GM21423 (cell line): ENCODE results near the gene AIPL1.

Experiments
- ATAC-seq: cut with Tn5 transposase; IDR thresholded peaks from one replicate; pipeline ENCODE4 v1.9.1; 2021; ENCODE audit warnings: mild to moderate bottlenecking, moderate library complexity; ENCODE audit not compliant: unreplicated experiment

Gene AIPL1

GRCh38 chr17:6421700-6422604 is 13.0 kb downstream of the AIPL1 start:
- ATAC-seq, result no peak

- ATAC-seq, result no peak
Observed at GRCh38 chr17:6420173-6420641, 14.7 kb downstream of the AIPL1 start.

- no peak for ATAC-seq
Observed at GRCh38 chr17:6415616-6416015, 19.3 kb downstream of the AIPL1 start.

GRCh38 chr17:6413065-6413464 is 21.9 kb downstream of the AIPL1 start:
- ATAC-seq, result no peak

- no peak for ATAC-seq
Observed at GRCh38 chr17:6408735-6409134, 26.2 kb downstream of the AIPL1 start.

- ATAC-seq, result no peak
Observed at GRCh38 chr17:6408276-6408675, 26.6 kb downstream of the AIPL1 start.

- ATAC-seq, result no peak
Observed at GRCh38 chr17:6402258-6402657, 32.7 kb downstream of the AIPL1 start.

- ATAC-seq, result no peak
Observed at GRCh38 chr17:6398955-6399354, 36.0 kb downstream of the AIPL1 start.

GRCh38 chr17:6394055-6394606 is 40.8 kb downstream of the AIPL1 start:
- no peak for ATAC-seq

GRCh38 chr17:6393351-6393952 is 41.5 kb downstream of the AIPL1 start:
- no peak for ATAC-seq

GRCh38 chr17:6392609-6393350 is 42.1 kb downstream of the AIPL1 start:
- no peak for ATAC-seq

- no peak for ATAC-seq
Observed at GRCh38 chr17:6388416-6388815, 46.5 kb downstream of the AIPL1 start.

- ATAC-seq, result no peak
Observed at GRCh38 chr17:6387858-6388257, 47.1 kb downstream of the AIPL1 start.

- ATAC-seq, result no peak
Observed at GRCh38 chr17:6387442-6387841, 47.5 kb downstream of the AIPL1 start.

- ATAC-seq, result no peak
Observed at GRCh38 chr17:6386041-6386630, 48.8 kb downstream of the AIPL1 start.

- no peak for ATAC-seq
Observed at GRCh38 chr17:6384481-6384880, 50.4 kb downstream of the AIPL1 start.

- ATAC-seq, result no peak
Observed at GRCh38 chr17:6381526-6382465, 53.1 kb downstream of the AIPL1 start.

GRCh38 chr17:6380915-6381438 is 53.9 kb downstream of the AIPL1 start:
- no peak for ATAC-seq

- no peak for ATAC-seq
Observed at GRCh38 chr17:6377906-6378305, 57.0 kb downstream of the AIPL1 start.
